Activated T-cell treated with anti-CD3 and anti-CD28 coated beads, Interleukin-2, amount 50 U/mL, for 48 hours (primary cell): ENCODE results near the gene SPDYE18.
"Not testable (repeated sequence)": the region's sequence is repeated elsewhere in the genome, so short reads cannot be mapped to it uniquely, and the experiment has no call there.

Experiments
- DNase-seq, 2 experiments: peaks; one replicate each; pipeline ENCODE4 v3.0.0-alpha.2; 2020

The SPDYE18 gene, protein sequence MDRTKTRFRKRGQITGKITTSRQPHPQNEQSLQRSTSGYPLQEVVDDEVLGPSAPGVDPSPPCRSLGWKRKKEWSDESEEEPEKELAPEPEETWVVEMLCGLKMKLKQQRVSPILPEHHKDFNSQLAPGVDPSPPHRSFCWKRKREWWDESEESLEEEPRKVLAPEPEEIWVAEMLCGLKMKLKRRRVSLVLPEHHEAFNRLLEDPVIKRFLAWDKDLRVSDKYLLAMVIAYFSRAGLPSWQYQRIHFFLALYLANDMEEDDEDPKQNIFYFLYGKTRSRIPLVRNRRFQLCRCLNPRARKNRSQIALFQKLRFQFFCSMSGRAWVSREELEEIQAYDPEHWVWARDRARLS

GRCh38 chr7:77062557-77062956, at the start of gene SPDYE18:
SPDYE18 (minus strand) TSS chr7:77062558; CDS start chr7:77060512, 2,046 bp downstream.
- not testable (repeated sequence) for DNase-seq

- DNase-seq, result not testable (repeated sequence)
Measured at GRCh38 chr7:77108362-77108761, 46.0 kb upstream of the SPDYE18 start.

- DNase-seq, result not testable (repeated sequence)
Measured at GRCh38 chr7:77107659-77108058, 45.3 kb upstream of the SPDYE18 start.

- not testable (repeated sequence) for DNase-seq
Measured at GRCh38 chr7:77105904-77106303, 43.5 kb upstream of the SPDYE18 start.

DNA sequence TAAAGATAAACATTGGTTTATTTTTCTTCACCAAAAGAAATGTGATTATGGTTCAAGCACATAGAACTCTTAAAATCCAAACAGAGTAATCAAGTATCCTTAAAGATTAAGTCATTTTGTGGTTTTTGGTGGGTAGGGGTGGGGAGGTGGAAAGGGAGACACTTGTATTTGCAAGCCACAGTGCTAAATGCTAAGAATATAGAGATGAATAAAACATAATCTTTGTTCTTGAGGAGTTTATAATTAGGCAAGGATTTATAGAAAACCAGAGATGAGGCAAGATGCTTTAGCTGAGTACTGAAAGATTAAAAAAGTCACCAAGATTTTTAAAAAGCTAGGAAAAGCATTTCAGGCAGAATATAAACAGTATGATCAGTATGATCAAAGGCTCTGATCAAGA, 40.3 kb upstream of the SPDYE18 start:
- DNase-seq, result not testable (repeated sequence)

GRCh38 chr7:77101187-77101586, 38.8 kb upstream of the SPDYE18 start:
- not testable (repeated sequence) for DNase-seq

- not testable (repeated sequence) for DNase-seq
Measured at GRCh38 chr7:77100501-77100900, 38.1 kb upstream of the SPDYE18 start.

GRCh38 chr7:77092301-77092700, 29.9 kb upstream of the SPDYE18 start:
- DNase-seq, result not testable (repeated sequence)

- not testable (repeated sequence) for DNase-seq
Measured at GRCh38 chr7:77082192-77082591, 19.8 kb upstream of the SPDYE18 start.

DNA sequence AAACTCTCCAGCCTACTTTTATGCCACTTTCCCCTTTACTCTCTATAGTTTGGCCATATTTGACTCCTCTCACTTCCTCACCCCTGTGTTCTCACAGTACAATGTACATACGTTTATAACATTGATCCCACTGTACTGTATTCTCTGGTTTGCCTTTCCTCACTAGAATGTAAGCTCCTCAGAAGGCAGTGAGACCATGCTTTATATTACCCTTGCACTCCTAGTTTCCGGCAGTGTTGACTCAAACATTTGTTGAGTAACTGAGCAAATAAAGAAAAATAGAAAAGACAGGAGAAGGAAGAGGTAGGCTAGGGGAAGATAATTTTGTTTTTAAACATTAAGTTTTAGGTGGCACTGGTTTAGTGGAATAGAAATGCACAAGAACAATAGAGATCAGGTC, 17.9 kb upstream of the SPDYE18 start:
- DNase-seq, result not testable (repeated sequence)

GRCh38 chr7:77079624-77080023, 17.3 kb upstream of the SPDYE18 start:
- not testable (repeated sequence) for DNase-seq

DNA sequence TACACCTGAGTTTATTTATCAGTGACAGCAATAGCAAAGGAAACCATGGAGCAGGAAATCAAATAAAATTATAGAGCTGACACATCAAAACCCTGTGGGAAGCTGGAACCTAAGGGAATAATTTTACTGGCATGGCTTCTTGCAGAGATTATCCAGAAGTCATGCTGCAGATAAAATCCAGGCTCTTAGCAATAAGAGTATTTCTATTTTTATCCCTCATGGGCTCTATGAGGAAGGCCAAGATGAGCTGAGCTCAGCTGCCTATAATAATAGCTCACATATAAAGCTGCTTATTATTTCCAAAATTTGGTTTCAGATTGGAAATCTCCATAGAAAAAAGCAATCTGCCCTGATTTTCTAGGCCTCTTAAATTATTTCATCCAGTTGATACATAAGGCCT, 16.8 kb upstream of the SPDYE18 start:
- DNase-seq, result not testable (repeated sequence)

DNA sequence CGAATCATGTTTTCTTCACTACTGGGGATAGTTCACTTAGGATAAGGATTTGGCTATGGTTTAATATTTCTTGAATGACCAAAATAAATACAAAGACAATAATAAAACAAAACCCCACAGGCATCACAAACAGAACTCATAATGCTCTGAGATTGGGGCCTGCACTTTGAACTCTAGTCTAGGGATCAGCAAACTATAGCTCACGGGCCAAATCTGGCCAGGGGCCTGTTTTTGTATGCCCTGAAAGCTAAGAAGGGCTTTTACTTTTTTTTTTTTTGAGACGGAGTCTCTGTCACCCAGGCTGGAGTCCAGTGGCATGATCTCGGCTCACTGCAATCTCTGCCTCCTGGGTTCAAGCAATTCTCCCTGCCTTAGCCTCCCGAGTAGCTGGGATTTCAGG, 14.7 kb upstream of the SPDYE18 start:
- DNase-seq, result not testable (repeated sequence)

DNA sequence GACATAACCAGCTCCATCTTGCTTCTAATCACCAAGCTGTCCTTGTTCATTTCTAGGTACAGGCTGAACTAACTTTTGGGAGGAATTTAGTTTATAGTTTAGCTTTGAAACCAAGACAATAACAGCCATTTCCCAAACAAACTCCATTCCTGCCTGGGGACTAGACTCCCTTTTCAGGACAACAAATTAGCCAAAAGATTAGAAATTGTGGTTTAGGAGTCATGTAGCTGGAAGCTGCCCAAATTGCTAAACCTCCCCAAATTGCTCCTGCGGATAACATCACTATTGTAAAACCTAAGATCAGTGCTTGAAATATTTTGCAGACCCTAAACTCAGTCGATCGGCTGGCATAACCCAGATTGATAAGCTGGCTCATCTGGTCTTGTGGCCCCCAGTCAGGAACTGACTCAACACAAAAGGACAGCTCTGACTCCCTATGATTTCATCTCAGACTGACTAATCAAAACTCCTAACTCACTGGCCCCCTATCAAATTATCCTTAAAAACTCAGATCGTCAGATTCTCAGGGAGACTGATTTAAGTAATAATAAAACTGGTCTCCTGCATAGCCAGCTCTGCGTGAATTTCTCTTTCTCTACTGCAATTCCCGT, 12.5 kb upstream of the SPDYE18 start:
- not testable (repeated sequence) for DNase-seq

DNA sequence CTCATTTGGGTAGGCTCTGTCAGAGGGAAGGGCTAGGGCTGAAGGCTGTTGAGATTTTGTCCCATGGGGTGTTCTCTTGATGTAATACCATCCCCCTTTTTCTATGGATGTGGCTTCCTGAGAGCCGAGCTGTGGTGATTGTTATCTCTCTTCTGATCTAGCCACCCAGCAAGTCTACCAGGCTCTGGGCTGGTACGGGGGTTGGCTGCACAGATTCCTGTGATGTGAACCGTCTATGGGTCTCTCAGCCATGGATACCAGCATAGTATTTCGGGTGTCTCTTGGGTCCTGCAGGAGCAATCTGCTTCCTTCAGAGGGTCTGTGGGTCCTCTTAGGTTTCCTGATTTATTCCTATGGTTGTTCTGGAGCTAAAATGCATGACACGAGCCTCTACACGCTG, 8.8 kb upstream of the SPDYE18 start:
- DNase-seq, result not testable (repeated sequence)

DNA sequence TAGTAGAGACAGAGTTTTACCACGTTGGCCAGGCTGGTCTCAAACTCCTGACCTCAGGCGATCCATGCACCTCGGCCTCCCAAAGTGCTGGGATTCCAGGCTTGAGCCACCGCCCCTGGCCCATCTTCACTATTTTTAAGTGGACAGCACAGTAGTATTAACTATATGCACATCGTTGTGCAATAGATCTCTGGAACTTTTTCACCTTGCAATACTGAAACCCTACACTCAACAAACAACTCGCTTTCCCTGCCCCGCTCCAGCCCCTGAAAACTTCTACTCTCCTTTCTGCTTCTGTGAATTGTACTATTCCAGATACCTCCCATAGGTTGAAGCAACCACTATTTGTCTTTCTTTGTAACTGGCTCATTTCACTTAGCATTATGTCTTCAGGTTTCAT, 3.5 kb upstream of the SPDYE18 start:
- DNase-seq, result not testable (repeated sequence)

GRCh38 chr7:77063732-77064131, 1.4 kb upstream of the SPDYE18 start:
- DNase-seq, result not testable (repeated sequence)

- not testable (repeated sequence) for DNase-seq
Measured at GRCh38 chr7:77032261-77032660, 30.1 kb downstream of the SPDYE18 start, which contains the start of gene SPDYE17. SPDYE17 (minus strand) TSS chr7:77032361; CDS start chr7:77030570, 1,791 bp downstream.

- DNase-seq, result not testable (repeated sequence)
Measured at GRCh38 chr7:77026349-77026748, 36.0 kb downstream of the SPDYE18 start.

DNA sequence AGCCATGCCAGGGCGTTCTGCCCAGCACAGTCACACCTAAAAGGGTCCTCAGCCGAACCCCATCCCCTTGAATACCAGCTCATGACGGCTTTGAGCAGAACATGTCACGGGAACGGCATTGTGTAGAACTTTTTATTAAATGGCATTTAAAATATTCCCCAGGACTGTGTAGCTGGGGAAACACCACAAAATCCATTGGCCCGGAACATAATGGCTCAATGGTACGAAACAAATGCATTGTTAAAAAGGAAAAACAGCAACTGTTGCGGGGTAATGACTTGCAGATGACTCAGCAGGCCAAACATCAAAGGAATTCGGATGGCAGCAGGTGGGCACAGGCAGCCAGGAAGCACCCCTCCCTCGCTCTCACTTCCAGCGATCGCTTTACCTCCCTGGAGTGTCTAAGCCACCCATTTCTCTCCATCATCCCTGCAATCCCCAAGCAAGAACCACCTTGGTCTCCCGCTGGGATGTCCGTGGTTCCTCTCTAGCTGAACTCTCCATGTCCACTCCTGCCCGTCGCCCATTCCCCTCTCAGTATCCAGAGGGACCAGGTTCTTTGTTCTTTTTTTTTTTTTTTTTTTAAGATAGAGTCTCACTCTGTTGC, 52.2 kb downstream of the SPDYE18 start:
- not testable (repeated sequence) for DNase-seq

- DNase-seq, result not testable (repeated sequence)
Measured at GRCh38 chr7:77008000-77008399, 54.4 kb downstream of the SPDYE18 start.

DNA sequence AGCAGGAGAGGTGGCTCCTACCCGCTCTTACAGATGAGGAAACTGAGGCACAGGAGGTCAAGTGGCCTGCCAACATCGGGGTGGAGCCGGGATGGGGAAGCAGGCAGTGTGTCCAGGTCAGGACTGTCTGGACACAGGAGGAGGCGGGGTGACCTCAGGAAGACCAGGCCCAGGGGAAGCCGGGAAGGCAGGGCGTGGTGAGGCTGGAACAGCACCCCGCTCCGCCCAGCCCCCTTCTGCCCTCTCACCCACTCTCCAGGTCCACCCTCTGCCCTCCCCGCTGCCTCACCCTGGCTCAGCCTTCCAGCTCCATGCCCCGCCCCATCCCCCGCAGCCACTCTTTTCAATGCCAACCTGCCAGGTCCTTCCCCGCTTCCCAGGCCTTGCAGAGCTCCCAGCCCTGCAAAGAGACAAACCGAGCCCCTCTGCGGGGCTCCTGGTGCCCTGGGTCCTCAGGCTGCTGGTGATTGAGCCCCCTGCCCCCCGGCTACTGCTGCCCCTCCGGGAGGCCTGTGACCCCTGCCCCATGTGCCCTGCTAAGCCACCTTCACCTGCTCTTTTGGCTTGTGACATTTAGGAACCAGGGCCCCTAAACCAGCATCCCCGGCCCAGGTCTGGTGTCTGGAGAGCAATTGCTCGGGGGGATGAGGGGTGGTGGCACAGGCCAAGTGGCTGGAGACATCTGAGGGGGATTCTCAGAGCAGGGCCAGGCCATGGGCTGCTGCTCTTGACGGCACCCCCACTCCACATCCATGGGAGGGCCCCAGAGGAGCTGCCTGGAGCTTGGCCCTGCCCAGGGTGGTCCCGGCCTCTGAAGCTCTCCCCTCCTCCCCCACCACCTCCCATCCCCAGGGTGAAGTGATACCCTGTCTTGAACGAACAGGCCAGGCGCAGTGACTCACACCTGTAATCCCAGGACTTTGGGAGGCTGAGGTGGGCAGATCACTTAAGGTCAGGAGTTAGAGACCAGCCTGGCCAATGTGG, 55.9 kb downstream of the SPDYE18 start:
- DNase-seq, result not testable (repeated sequence)
